Endothelial cell of umbilical vein (primary cell): ENCODE measurements around the gene ADAMTSL2. TPM values are rescaled to one million over a fixed set of nuclear protein-coding genes. Genes with fewer than 3 reads are reported as not detected.

Source experiments
- BruUV-seq: library from RNA; stranded (reverse); fragments of 400-500 nt; replicated peaks from 2 replicates; lab custom pipeline; 2021; lab: Mats Ljungman, UMichigan
- CTCF ChIA-PET: fragments of 300-600, 350-600 bp; sonication (Branson Sonifier 250); formaldehyde crosslinking; loops from one replicate; lab custom pipeline; 2021; ENCODE audit warnings: antibody characterized with exemption, inconsistent platforms; lab: Charles Lee
- POLR2A ChIA-PET: fragments of 300-600, 350-600 bp; sonication (Branson Sonifier 250); formaldehyde crosslinking; loops from one replicate; lab custom pipeline; 2021; ENCODE audit warnings: antibody characterized with exemption, inconsistent platforms; lab: Charles Lee
- DNase-seq: peaks from one replicate; pipeline ENCODE4 v3.0.0-alpha.2; 2011; ENCODE audit warnings: low read depth, low spot score
- FAIRE-seq: peaks from 2 replicates; lab custom pipeline; 2011; peaks lifted over from hg19 to GRCh38; lab: Jason Lieb, UNC
- H2AFZ ChIP-seq: 2 replicates; pipeline ENCODE4 v1.6.0; 2012; ENCODE audit warnings: low read depth, low read length, control low read depth, inconsistent platforms
- H3K27ac ChIP-seq: 2 replicates; pipeline ENCODE4 v1.5.1; 2011; ENCODE audit warnings: low read depth, mild to moderate bottlenecking, control low read depth, low read length, moderate library complexity; ENCODE audit not compliant: insufficient read depth
- H3K27me3 ChIP-seq, 2 experiments: 2 replicates each; pipeline versions ENCODE4 v1.6.0 to v1.6.1; 2011; ENCODE audit warnings: low read length in 2 of 2, mixed read lengths in 1 of 2; ENCODE audit not compliant: control insufficient read depth in 2 of 2, insufficient read depth in 2 of 2
- H3K36me3 ChIP-seq, 2 experiments: 2 replicates in 1 of 2; 3 replicates in 1 of 2; pipeline ENCODE4 v1.5.1; 2011; ENCODE audit warnings: low read length in 2 of 2, mild to moderate bottlenecking in 1 of 2, moderate library complexity in 1 of 2; ENCODE audit not compliant: control insufficient read depth in 2 of 2, insufficient read depth in 2 of 2; ENCODE audit errors: extremely low read depth in 1 of 2
- H3K4me1 ChIP-seq: 3 replicates; pipeline ENCODE4 v1.5.1; 2011; ENCODE audit warnings: mild to moderate bottlenecking, low read length; ENCODE audit not compliant: control insufficient read depth, insufficient read depth; ENCODE audit errors: extremely low read depth
- H3K4me2 ChIP-seq: 2 replicates; pipeline ENCODE4 v1.6.1; 2011; ENCODE audit warnings: low read length, control low read depth, mixed read lengths; ENCODE audit not compliant: insufficient read depth
- H3K4me3 ChIP-seq, 3 experiments: fragments of 200-600 bp in 1 of 3; sonication (generic), shearing (Covaris generic) in 1 of 3; replicated peaks in 1 of 3; 2 replicates each; pipeline ENCODE4 v1.5.1; 2011 to 2016; ENCODE audit warnings: control low read depth in 3 of 3, low read length in 3 of 3, mild to moderate bottlenecking in 2 of 3, inconsistent platforms in 1 of 3, low read depth in 1 of 3, moderate library complexity in 1 of 3; ENCODE audit not compliant: insufficient read depth in 1 of 3
- H3K79me2 ChIP-seq: 2 replicates; pipeline ENCODE4 v1.6.0; 2012; ENCODE audit warnings: low read length, inconsistent platforms; ENCODE audit not compliant: control insufficient read depth, insufficient read depth
- H3K9ac ChIP-seq: replicated peaks from 2 replicates; pipeline ENCODE3; 2011; ENCODE audit warnings: low read length, control low read depth; ENCODE audit not compliant: insufficient read depth; ENCODE audit errors: extremely low read depth
- H3K9me1 ChIP-seq: replicated peaks from 3 replicates; pipeline ENCODE4 v1.6.0; 2011; ENCODE audit warnings: mild to moderate bottlenecking, low read length; ENCODE audit not compliant: control insufficient read depth, insufficient read depth; ENCODE audit errors: extremely low read depth
- H3K9me3 ChIP-seq: replicated peaks from 2 replicates; pipeline ENCODE4 v1.5.1; 2012; ENCODE audit warnings: low read length, inconsistent platforms; ENCODE audit not compliant: control insufficient read depth, insufficient read depth
- H4K20me1 ChIP-seq: replicated peaks from 2 replicates; pipeline ENCODE3; 2011; ENCODE audit warnings: mild to moderate bottlenecking, low read length; ENCODE audit not compliant: control insufficient read depth, insufficient read depth; ENCODE audit errors: extremely low read depth
- CTCF ChIP-seq, 2 donors: IDR thresholded peaks; 1 replicate in 1 of 2; 2 replicates in 1 of 2; pipeline ENCODE4 v1.5.1; 2011; ENCODE audit warnings: low read length in 2 of 2, mild to moderate bottlenecking in 2 of 2, moderate library complexity in 2 of 2, control low read depth in 1 of 2, inconsistent platforms in 1 of 2, low read depth in 1 of 2; ENCODE audit not compliant: insufficient read depth in 1 of 2; ENCODE audit errors: extremely low read depth in 1 of 2
- EZH2 ChIP-seq: IDR thresholded peaks from 2 replicates; pipeline ENCODE4 v1.6.1; 2012; ENCODE audit warnings: borderline replicate concordance, low read depth, mild to moderate bottlenecking, moderate library complexity, low read length, inconsistent platforms; ENCODE audit not compliant: severe bottlenecking
- FOS ChIP-seq: IDR thresholded peaks from 2 replicates; pipeline ENCODE4 v1.6.1; 2011; ENCODE audit warnings: mild to moderate bottlenecking, low read length, moderate library complexity, borderline replicate concordance; ENCODE audit not compliant: insufficient read depth
- GATA2 ChIP-seq: IDR thresholded peaks from 2 replicates; pipeline ENCODE4 v1.7.0; 2011; ENCODE audit warnings: low read depth, mild to moderate bottlenecking, moderate library complexity, mixed read lengths, low read length; ENCODE audit not compliant: insufficient read length, insufficient read depth
- JUN ChIP-seq: IDR thresholded peaks from 2 replicates; pipeline ENCODE4 v1.6.1; 2011; ENCODE audit warnings: borderline replicate concordance, low read depth; ENCODE audit not compliant: insufficient read length, insufficient read depth
- MAX ChIP-seq: IDR thresholded peaks from 2 replicates; pipeline ENCODE4 v1.6.1; 2011; ENCODE audit not compliant: insufficient read depth, insufficient read length
- MYC ChIP-seq: IDR thresholded peaks from one replicate; pipeline ENCODE4 v1.6.1; 2011; ENCODE audit warnings: mild to moderate bottlenecking, low read depth, low read length
- POLR2A ChIP-seq: IDR thresholded peaks from 2 replicates; pipeline ENCODE4 v1.6.1; 2012; ENCODE audit warnings: low read depth, mild to moderate bottlenecking, control low read depth, low read length
- POLR2AphosphoS5 ChIP-seq: IDR thresholded peaks from 2 replicates; pipeline ENCODE4 v1.6.1; 2012; ENCODE audit warnings: low read depth, mild to moderate bottlenecking, control low read depth, low read length, moderate library complexity; ENCODE audit not compliant: insufficient read depth
- dilution Hi-C: fragments of 300-500 bp; cut with MboI; formaldehyde crosslinking; loops from one replicate; pipeline ENCODE4 v1.15.0; 2019; ENCODE audit warnings: low sequenced_read_pairs; ENCODE audit not compliant: extremely low pct_ligation_motif_present
- intact Hi-C: fragments of 100-400 bp; cut with micrococcal nuclease; formaldehyde crosslinking; loops from one replicate; pipeline ENCODE4 v1.10.0; 2022
- polyA plus RNA-seq, 4 experiments: library from polyadenylated mRNA; depleted of rRNA in 3 of 4; stranded (reverse) in 3 of 4; unstranded in 1 of 4; fragments of >200 nt; gene quantifications; 2 replicates each; pipeline versions ENCODE4 v1.2.1 to v1.2.3, GENCODE V29; 2011 to 2012; ENCODE audit warnings: missing spikeins in 1 of 4
- total RNA-seq: library from RNA; stranded (reverse); gene quantifications from 2 replicates; pipeline ENCODE4 v1.2.3, GENCODE V29; 2021

The ADAMTSL2 gene
- total and polyA plus RNA-seq, 2 donors (not counting 3 experiments of a cell fraction or from before 2014, with no cell fraction given), result not detected

GRCh38 chr9:133595910-133596309, 61.4 kb downstream of the ADAMTSL2 start:
- H3K4me1 ChIP-seq, result no peaks in the 10 kb centered on the region
- H3K9me3 ChIP-seq, result peaks cover 1% of the 10 kb centered on the region
- BruUV-seq, result no TSS peak
- intact Hi-C loops (no loop called here), dilution Hi-C loops (no loop called here)
- FAIRE-seq (no peak), DNase-seq (no peak)
- ChIA-PET CTCF (no interaction called here), POLR2A (no interaction called here)
- H3K27me3 ChIP-seq, result no peaks in the 10 kb centered on the region
- H4K20me1 ChIP-seq, result no peaks in the 10 kb centered on the region
- H3K9ac ChIP-seq, result no peak overlapping the region
- H3K36me3 ChIP-seq, result no peaks in the 10 kb centered on the region
- TF ChIP-seq FOS (no peak), MAX (no peak), POLR2AphosphoS5 (no peak), JUN (no peak), GATA2 (no peak), CTCF (IDR thresholded peaks at IDR 0.05; ENCODE audit: extremely low read depth in 1 of 2, insufficient read depth in 1 of 2, low read depth in 1 of 2, low read length in 2 of 2) (no peak), EZH2 (no peak), MYC (no peak), POLR2A (no peak)
- H3K79me2 ChIP-seq, result no peaks in the 10 kb centered on the region
- no peak overlapping the region for H3K4me2 ChIP-seq
- H3K27ac ChIP-seq, result no peak overlapping the region
- no peak overlapping the region for H2AFZ ChIP-seq
- H3K4me3 ChIP-seq, result no peak overlapping the region
- H3K9me1 ChIP-seq, result no peaks in the 10 kb centered on the region
